ENCODE measurements around the gene ZFP57. TPM values are rescaled to one million over a fixed set of nuclear protein-coding genes. Genes with fewer than 3 reads are reported as not detected.

The ZFP57 gene
- total and polyA plus RNA-seq, 2 of the 13 experiments (the other 11 are each of a cell fraction or from before 2014, with no cell fraction given), result not detected

- CTCF ChIA-PET (ENCODE audit: low intra/inter-chr PET ratio, low total read pairs), result no interaction called here
- TF ChIP-seq ATAD3A (CRISPR knock-in tag; IDR thresholded peaks at IDR 0.05), result no peak
- TF ChIP-seq DRAP1 (CRISPR knock-in tag; IDR thresholded peaks at IDR 0.05), result no peak
- TF ChIP-seq PCBP1 (IDR thresholded peaks at IDR 0.05; ENCODE audit: borderline replicate concordance, low read depth, low read length), result peak; percentile 18; the same call in 1 of the 2 replicates
- peak; percentile 72 to 74; a peak in 3 of 4 replicates for TF ChIP-seq HMGXB4 (CRISPR knock-in tag; IDR thresholded peaks at IDR 0.05; ENCODE audit: borderline replicate concordance in 1 of 2, low read depth in 1 of 2)
- TF ChIP-seq, protein P1, sequence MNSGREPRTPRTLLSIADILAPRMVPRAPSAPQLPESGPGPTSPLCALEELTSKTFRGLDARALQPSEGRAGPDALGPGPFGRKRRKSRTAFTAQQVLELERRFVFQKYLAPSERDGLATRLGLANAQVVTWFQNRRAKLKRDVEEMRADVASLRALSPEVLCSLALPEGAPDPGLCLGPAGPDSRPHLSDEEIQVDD (CRISPR knock-in tag; IDR thresholded peaks at IDR 0.05; ENCODE audit: borderline replicate concordance), result no peak
- TF ChIP-seq FOXC1 (CRISPR knock-in tag; IDR thresholded peaks at IDR 0.05; ENCODE audit: borderline replicate concordance), result 0 out of 2 replicates have a peak, but pooled peaks have one; percentile 56
- peak; percentile 69; the same call in 1 of the 2 replicates for TF ChIP-seq EZH2 (conservative IDR thresholded peaks at IDR 0.05; ENCODE audit: low read depth, low read length)
- no peak for TF ChIP-seq RBAK (CRISPR knock-in tag; IDR thresholded peaks at IDR 0.05)
- TF ChIP-seq ZNF703 (CRISPR knock-in tag; IDR thresholded peaks at IDR 0.05; ENCODE audit: borderline replicate concordance), result no peak
- no peak for TF ChIP-seq ZNF709 (CRISPR knock-in tag; IDR thresholded peaks at IDR 0.05)
- no peak for TF ChIP-seq TAF15 (IDR thresholded peaks at IDR 0.05; ENCODE audit: low read depth, low read length, poor library complexity, severe bottlenecking)
- TF ChIP-seq SIX4 (CRISPR knock-in tag; IDR thresholded peaks at IDR 0.05), result no peak
- TF ChIP-seq NRL (CRISPR knock-in tag; IDR thresholded peaks at IDR 0.05; ENCODE audit: borderline replicate concordance), result peak; percentile 35; the same call in 1 of the 2 replicates
- no peak for TF ChIP-seq ZKSCAN8 (CRISPR knock-in tag; IDR thresholded peaks at IDR 0.05; ENCODE audit: borderline replicate concordance)
- TF ChIP-seq, protein P2, sequence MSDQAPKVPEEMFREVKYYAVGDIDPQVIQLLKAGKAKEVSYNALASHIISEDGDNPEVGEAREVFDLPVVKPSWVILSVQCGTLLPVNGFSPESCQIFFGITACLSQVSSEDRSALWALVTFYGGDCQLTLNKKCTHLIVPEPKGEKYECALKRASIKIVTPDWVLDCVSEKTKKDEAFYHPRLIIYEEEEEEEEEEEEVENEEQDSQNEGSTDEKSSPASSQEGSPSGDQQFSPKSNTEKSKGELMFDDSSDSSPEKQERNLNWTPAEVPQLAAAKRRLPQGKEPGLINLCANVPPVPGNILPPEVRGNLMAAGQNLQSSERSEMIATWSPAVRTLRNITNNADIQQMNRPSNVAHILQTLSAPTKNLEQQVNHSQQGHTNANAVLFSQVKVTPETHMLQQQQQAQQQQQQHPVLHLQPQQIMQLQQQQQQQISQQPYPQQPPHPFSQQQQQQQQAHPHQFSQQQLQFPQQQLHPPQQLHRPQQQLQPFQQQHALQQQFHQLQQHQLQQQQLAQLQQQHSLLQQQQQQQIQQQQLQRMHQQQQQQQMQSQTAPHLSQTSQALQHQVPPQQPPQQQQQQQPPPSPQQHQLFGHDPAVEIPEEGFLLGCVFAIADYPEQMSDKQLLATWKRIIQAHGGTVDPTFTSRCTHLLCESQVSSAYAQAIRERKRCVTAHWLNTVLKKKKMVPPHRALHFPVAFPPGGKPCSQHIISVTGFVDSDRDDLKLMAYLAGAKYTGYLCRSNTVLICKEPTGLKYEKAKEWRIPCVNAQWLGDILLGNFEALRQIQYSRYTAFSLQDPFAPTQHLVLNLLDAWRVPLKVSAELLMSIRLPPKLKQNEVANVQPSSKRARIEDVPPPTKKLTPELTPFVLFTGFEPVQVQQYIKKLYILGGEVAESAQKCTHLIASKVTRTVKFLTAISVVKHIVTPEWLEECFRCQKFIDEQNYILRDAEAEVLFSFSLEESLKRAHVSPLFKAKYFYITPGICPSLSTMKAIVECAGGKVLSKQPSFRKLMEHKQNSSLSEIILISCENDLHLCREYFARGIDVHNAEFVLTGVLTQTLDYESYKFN (CRISPR knock-in tag; conservative IDR thresholded peaks at IDR 0.05), result no peak
- no peak for TF ChIP-seq RFX1 (IDR thresholded peaks at IDR 0.05)
- TF ChIP-seq ZNF547 (CRISPR knock-in tag; IDR thresholded peaks at IDR 0.05), result 0 out of 2 replicates have a peak, but pooled peaks have one; percentile 35
Measured at GRCh38 chr6:29628419-29629281, 52.3 kb downstream of the ZFP57 start.

More at GRCh38 chr6:29628419-29629281, 52.3 kb downstream of the ZFP57 start:
- in situ Hi-C loops (cut with HindIII; ENCODE audit: extremely low pct_ligation_motif_present, low pct_unique_long_range_greater_than_20kb), result no loop called here
- Histone ChIP-seq H3K27ac (ENCODE audit: extremely low read length, insufficient read depth, low read length) (no peak overlapping the region), H3K9ac (ENCODE audit: insufficient read depth, low read depth, low read length) (no peak overlapping the region), H3K27me3 (ENCODE audit: control insufficient read depth in 1 of 2, insufficient read depth in 2 of 2, low read length in 2 of 2) (peaks cover 5 to 69% of the 10 kb centered on the region in 2 experiments), H2AFZ (ENCODE audit: low read length) (peak overlapping the region; percentile 68), H3K36me3 (replicated peaks in 1 of 2; ENCODE audit: control insufficient read depth in 1 of 2, insufficient read depth in 2 of 2, low read length in 2 of 2) (no peaks in the 10 kb centered on the region), H3K4me2 (ENCODE audit: low read depth, low read length) (peak overlapping the region; percentile 79), H3K4me3 (replicated peaks in 1 of 3; ENCODE audit: insufficient read depth in 1 of 3, low read depth in 2 of 3, low read length in 3 of 3) (peak overlapping the region; percentile 30 to 63 (median 41); a peak in 3 of 6 replicates), H4K20me1 (ENCODE audit: insufficient read depth, low read length) (no peaks in the 10 kb centered on the region; the same call in 1 of the 2 replicates), H3K9me3 (ENCODE audit: low read length) (no peaks in the 10 kb centered on the region), H3K4me1 (ENCODE audit: insufficient read depth, low read length) (peaks cover 25% of the 10 kb centered on the region), H3K79me2 (ENCODE audit: insufficient read depth, low read length) (no peaks in the 10 kb centered on the region)
- FAIRE-seq (no peak), DNase-seq (ENCODE audit: low spot score) (peak; percentile 43), ATAC-seq (peak; percentile 89)
- WGBS (ENCODE audit: low lambda C conversion rate), result 15% methylated on average over 32 of the region's 32 CpGs
- BruUV-seq (replicated peaks), result no TSS peak
- POLR2A ChIA-PET, result no interaction called here
- intact Hi-C loops (cut with micrococcal nuclease; ENCODE audit: unreplicated experiment), result no loop called here
